ENCODE results near the gene IQCE.

The IQCE gene

DNA sequence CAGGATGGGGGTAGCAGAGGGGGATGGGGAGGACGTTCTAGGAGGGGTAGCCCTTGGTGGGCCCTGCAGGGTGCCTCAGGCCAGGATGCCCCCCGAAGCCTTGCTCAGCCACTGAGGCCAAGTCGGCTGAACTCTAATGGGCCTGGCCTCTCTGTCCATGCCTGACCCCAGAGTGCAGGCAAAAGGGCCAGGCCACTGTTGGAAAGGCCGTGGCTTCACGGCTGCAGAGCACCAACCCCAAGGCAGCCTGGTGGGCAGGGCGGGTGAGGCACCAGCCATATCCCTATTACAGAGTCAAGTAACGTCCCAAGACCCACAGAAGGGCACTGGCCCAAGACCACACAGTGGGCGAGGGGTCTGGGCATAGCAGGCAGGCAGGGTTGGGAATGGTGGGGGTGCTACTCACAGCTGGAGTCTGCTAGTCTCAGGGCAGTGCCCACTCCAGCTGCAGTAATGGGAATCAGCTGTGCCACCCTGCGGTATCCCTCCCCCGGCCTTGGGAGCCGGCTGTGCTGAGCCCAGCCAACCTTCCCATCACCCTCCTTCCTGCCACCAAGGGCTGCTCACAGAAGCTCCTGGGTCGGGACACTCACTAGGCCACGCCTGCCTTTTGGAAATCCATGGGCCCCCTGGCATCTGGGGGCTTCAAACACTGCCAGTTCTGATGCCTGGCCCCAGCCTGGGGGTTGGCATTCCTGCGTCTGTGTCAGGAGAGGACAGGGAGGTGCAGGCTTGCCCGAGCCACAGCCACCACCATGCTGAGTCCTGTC is 43.2 kb upstream of the IQCE start:
- TF ChIP-seq YY1 (IDR thresholded peaks at IDR 0.05; ENCODE audit: low read depth) = no peak
- TF ChIP-seq EP300 (IDR thresholded peaks at IDR 0.05; ENCODE audit: borderline replicate concordance) = no peak
- TF ChIP-seq USF1 (IDR thresholded peaks at IDR 0.05) = no peak
- TF ChIP-seq EGR1 (IDR thresholded peaks at IDR 0.05) = no peak
- TF ChIP-seq ZBTB7A (IDR thresholded peaks at IDR 0.05; ENCODE audit: low read depth) = no peak
- no peak for TF ChIP-seq TAF1 (IDR thresholded peaks at IDR 0.05; ENCODE audit: low read depth)
- TF ChIP-seq, protein P1, sequence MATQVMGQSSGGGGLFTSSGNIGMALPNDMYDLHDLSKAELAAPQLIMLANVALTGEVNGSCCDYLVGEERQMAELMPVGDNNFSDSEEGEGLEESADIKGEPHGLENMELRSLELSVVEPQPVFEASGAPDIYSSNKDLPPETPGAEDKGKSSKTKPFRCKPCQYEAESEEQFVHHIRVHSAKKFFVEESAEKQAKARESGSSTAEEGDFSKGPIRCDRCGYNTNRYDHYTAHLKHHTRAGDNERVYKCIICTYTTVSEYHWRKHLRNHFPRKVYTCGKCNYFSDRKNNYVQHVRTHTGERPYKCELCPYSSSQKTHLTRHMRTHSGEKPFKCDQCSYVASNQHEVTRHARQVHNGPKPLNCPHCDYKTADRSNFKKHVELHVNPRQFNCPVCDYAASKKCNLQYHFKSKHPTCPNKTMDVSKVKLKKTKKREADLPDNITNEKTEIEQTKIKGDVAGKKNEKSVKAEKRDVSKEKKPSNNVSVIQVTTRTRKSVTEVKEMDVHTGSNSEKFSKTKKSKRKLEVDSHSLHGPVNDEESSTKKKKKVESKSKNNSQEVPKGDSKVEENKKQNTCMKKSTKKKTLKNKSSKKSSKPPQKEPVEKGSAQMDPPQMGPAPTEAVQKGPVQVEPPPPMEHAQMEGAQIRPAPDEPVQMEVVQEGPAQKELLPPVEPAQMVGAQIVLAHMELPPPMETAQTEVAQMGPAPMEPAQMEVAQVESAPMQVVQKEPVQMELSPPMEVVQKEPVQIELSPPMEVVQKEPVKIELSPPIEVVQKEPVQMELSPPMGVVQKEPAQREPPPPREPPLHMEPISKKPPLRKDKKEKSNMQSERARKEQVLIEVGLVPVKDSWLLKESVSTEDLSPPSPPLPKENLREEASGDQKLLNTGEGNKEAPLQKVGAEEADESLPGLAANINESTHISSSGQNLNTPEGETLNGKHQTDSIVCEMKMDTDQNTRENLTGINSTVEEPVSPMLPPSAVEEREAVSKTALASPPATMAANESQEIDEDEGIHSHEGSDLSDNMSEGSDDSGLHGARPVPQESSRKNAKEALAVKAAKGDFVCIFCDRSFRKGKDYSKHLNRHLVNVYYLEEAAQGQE (IDR thresholded peaks at IDR 0.05; ENCODE audit: low read depth) = no peak
- TF ChIP-seq TCF12 (IDR thresholded peaks at IDR 0.05; ENCODE audit: low read depth) = no peak
- TF ChIP-seq FOXM1 (IDR thresholded peaks at IDR 0.05; ENCODE audit: borderline replicate concordance, low read depth) = no peak

- no peak for TF ChIP-seq RAD21 (IDR thresholded peaks at IDR 0.05; ENCODE audit: low read depth)
- no peak for TF ChIP-seq EP300 (IDR thresholded peaks at IDR 0.05; ENCODE audit: borderline replicate concordance)
- TF ChIP-seq EGR1 (IDR thresholded peaks at IDR 0.05) = no peak
- TF ChIP-seq TCF12 (IDR thresholded peaks at IDR 0.05; ENCODE audit: low read depth) = no peak
- no peak for TF ChIP-seq TAF1 (IDR thresholded peaks at IDR 0.05; ENCODE audit: low read depth)
- TF ChIP-seq USF1 (IDR thresholded peaks at IDR 0.05) = no peak
- no peak for TF ChIP-seq CEBPB (IDR thresholded peaks at IDR 0.05)
- no peak for TF ChIP-seq YY1 (IDR thresholded peaks at IDR 0.05; ENCODE audit: low read depth)
- TF ChIP-seq CREB1 (IDR thresholded peaks at IDR 0.05; ENCODE audit: low read depth) = no peak
- no peak for TF ChIP-seq ZBTB7A (IDR thresholded peaks at IDR 0.05; ENCODE audit: low read depth)
- TF ChIP-seq FOXM1 (IDR thresholded peaks at IDR 0.05; ENCODE audit: borderline replicate concordance, low read depth) = no peak
- TF ChIP-seq, protein P1 (IDR thresholded peaks at IDR 0.05; ENCODE audit: low read depth) = no peak
- no peak for TF ChIP-seq TEAD4 (IDR thresholded peaks at IDR 0.05)
- no peak for TF ChIP-seq MAX (IDR thresholded peaks at IDR 0.05)
- TF ChIP-seq NFIC (IDR thresholded peaks at IDR 0.05) = no peak
Observed at GRCh38 chr7:2516194-2516555, 42.6 kb upstream of the IQCE start.

- no peak for TF ChIP-seq FOXM1 (IDR thresholded peaks at IDR 0.05; ENCODE audit: borderline replicate concordance, low read depth)
Observed at GRCh38 chr7:2517026-2517425, 41.8 kb upstream of the IQCE start.

- TF ChIP-seq EGR1 (IDR thresholded peaks at IDR 0.05) = no peak
- no peak for TF ChIP-seq TCF12 (IDR thresholded peaks at IDR 0.05; ENCODE audit: low read depth)
- TF ChIP-seq YY1 (IDR thresholded peaks at IDR 0.05; ENCODE audit: low read depth) = no peak
- no peak for TF ChIP-seq CREB1 (IDR thresholded peaks at IDR 0.05; ENCODE audit: low read depth)
- TF ChIP-seq MAX (IDR thresholded peaks at IDR 0.05) = no peak
- no peak for TF ChIP-seq FOXM1 (IDR thresholded peaks at IDR 0.05; ENCODE audit: borderline replicate concordance, low read depth)
- no peak for TF ChIP-seq USF1 (IDR thresholded peaks at IDR 0.05)
- no peak for TF ChIP-seq EP300 (IDR thresholded peaks at IDR 0.05; ENCODE audit: borderline replicate concordance)
- no peak for TF ChIP-seq TEAD4 (IDR thresholded peaks at IDR 0.05)
- no peak for TF ChIP-seq CEBPB (IDR thresholded peaks at IDR 0.05)
- TF ChIP-seq ZBTB7A (IDR thresholded peaks at IDR 0.05; ENCODE audit: low read depth) = no peak
- no peak for TF ChIP-seq RAD21 (IDR thresholded peaks at IDR 0.05; ENCODE audit: low read depth)
- TF ChIP-seq NFIC (IDR thresholded peaks at IDR 0.05) = no peak
Observed at GRCh38 chr7:2517678-2518507, 40.9 kb upstream of the IQCE start.

- TF ChIP-seq CEBPB (IDR thresholded peaks at IDR 0.05) (no peak), MAX (IDR thresholded peaks at IDR 0.05) (no peak), ZBTB7A (IDR thresholded peaks at IDR 0.05; ENCODE audit: low read depth) (peak; percentile 49; the same call in 1 of the 2 replicates), YY1 (IDR thresholded peaks at IDR 0.05; ENCODE audit: low read depth) (no peak)
Observed at GRCh38 chr7:2518737-2519118, 40.1 kb upstream of the IQCE start.
